CD4-positive, alpha-beta T cell treated with Interleukin-6 for 4 hours (primary cell): ENCODE data around the gene ARL9.

Source experiments
- DNase-seq: peaks from one replicate; pipeline ENCODE4 v3.0.0-alpha.2; 2020; ENCODE audit warnings: mixed read lengths

Gene ARL9

GRCh38 chr4:56532239-56532638 is 26.6 kb downstream of the ARL9 start:
- DNase-seq, result no peak

GRCh38 chr4:56535915-56536314 is 30.3 kb downstream of the ARL9 start:
- no peak for DNase-seq

GRCh38 chr4:56537147-56537546 is 31.6 kb downstream of the ARL9 start:
- DNase-seq, result no peak

- DNase-seq, result no peak
Measured at GRCh38 chr4:56540826-56541225, 35.2 kb downstream of the ARL9 start.

- peak; percentile 89 for DNase-seq
Measured at GRCh38 chr4:56544573-56545131, 39.1 kb downstream of the ARL9 start.

GRCh38 chr4:56550642-56551041 is 45.1 kb downstream of the ARL9 start:
- no peak for DNase-seq

GRCh38 chr4:56551516-56551915 is 45.9 kb downstream of the ARL9 start:
- DNase-seq, result no peak

GRCh38 chr4:56552273-56552672 is 46.7 kb downstream of the ARL9 start:
- no peak for DNase-seq

GRCh38 chr4:56570041-56570440 is 64.5 kb downstream of the ARL9 start:
- DNase-seq, result no peak
